Parathyroid adenoma (tissue), 2 donors: ENCODE results near the gene PDE4D.
"Not testable (repeated sequence)": the region's sequence is repeated elsewhere in the genome, so short reads cannot be mapped to it uniquely, and the experiment has no call there.

Source experiments
- H2AFZ ChIP-seq: fragments of 300-600 bp; sonication (generic); one replicate; pipeline ENCODE4 v1.7.0; 2017; ENCODE audit warnings: antibody characterized with exemption, mild to moderate bottlenecking
- H3K27ac ChIP-seq: fragments of 300-600 bp; sonication (generic); one replicate; pipeline ENCODE4 v1.7.0; 2017
- H3K27me3 ChIP-seq: fragments of 300-600 bp; sonication (generic); one replicate; pipeline ENCODE4 v1.7.0; 2017; ENCODE audit warnings: low read length; ENCODE audit not compliant: control insufficient read depth, insufficient read depth
- H3K36me3 ChIP-seq: fragments of 300-600 bp; sonication (generic); one replicate; pipeline ENCODE4 v1.7.0; 2017; ENCODE audit warnings: low read length; ENCODE audit not compliant: control insufficient read depth, insufficient read depth
- H3K4me1 ChIP-seq: fragments of 300-600 bp; sonication (generic); one replicate; pipeline ENCODE4 v1.7.0; 2017; ENCODE audit warnings: control low read depth
- H3K4me2 ChIP-seq: fragments of 300-600 bp; sonication (generic); one replicate; pipeline ENCODE4 v1.7.0; 2017; ENCODE audit warnings: low read length
- H3K4me3 ChIP-seq: fragments of 300-600 bp; sonication (generic); one replicate; pipeline ENCODE4 v1.7.0; 2017; ENCODE audit warnings: low read depth, low read length
- H3K79me2 ChIP-seq: fragments of 300-600 bp; sonication (generic); one replicate; pipeline ENCODE4 v1.7.0; 2017; ENCODE audit warnings: control low read depth
- H3K9ac ChIP-seq: fragments of 300-600 bp; sonication (generic); one replicate; pipeline ENCODE4 v1.7.0; 2017; ENCODE audit warnings: mild to moderate bottlenecking
- H3K9me3 ChIP-seq: fragments of 300-600 bp; sonication (generic); one replicate; pipeline ENCODE4 v1.7.0; 2017; ENCODE audit warnings: low read length; ENCODE audit not compliant: control insufficient read depth
- TF ChIP-seq, protein P1 (sequence below): fragments of 300-600 bp; sonication (generic); IDR thresholded peaks from one replicate; pipeline ENCODE4 v1.7.0; 2017; ENCODE audit warnings: antibody characterized with exemption, mild to moderate bottlenecking
- donor health status: primary hyperparathyroidism.

Gene PDE4D

DNA sequence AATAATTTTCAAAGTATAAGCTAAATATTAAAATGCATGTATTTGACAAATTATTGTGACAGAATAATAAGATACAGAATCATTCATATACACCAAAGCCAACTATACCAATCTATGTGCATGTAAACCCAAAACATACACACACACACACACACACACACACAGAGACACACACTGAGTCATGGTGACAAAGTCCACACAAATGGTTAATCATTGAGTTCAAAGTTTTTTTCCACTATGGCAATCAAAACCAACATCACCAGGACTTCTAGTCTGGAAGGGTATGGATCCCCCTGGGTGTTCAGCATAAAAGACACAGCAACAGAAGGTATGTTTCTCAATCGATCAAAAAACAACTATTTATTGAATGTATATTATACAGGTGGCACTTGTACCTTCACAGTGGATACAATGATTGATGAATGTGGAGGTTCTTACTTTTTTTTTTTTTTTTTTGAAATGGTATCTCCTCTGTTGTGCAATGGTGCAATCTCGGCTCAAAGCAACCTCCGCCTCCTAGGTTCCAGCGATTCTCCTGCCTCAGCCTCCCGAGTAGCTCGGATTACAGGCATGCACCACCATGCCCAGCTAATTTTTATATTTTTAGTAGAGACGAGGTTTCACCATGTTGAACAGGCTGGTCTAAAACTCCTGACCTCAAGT lies 137.0 kb downstream of the PDE4D start:
- Histone ChIP-seq H3K4me2 (no peak overlapping the region), H3K27ac (no peak overlapping the region), H3K9ac (no peak overlapping the region), H3K27me3 (no peaks in the 10 kb centered on the region), H3K9me3 (no peaks in the 10 kb centered on the region), H3K36me3 (no peaks in the 10 kb centered on the region), H3K4me3 (no peak overlapping the region), H2AFZ (no peak overlapping the region), H3K4me1 (no peaks in the 10 kb centered on the region), H3K79me2 (no peaks in the 10 kb centered on the region)
- TF ChIP-seq, protein P1, sequence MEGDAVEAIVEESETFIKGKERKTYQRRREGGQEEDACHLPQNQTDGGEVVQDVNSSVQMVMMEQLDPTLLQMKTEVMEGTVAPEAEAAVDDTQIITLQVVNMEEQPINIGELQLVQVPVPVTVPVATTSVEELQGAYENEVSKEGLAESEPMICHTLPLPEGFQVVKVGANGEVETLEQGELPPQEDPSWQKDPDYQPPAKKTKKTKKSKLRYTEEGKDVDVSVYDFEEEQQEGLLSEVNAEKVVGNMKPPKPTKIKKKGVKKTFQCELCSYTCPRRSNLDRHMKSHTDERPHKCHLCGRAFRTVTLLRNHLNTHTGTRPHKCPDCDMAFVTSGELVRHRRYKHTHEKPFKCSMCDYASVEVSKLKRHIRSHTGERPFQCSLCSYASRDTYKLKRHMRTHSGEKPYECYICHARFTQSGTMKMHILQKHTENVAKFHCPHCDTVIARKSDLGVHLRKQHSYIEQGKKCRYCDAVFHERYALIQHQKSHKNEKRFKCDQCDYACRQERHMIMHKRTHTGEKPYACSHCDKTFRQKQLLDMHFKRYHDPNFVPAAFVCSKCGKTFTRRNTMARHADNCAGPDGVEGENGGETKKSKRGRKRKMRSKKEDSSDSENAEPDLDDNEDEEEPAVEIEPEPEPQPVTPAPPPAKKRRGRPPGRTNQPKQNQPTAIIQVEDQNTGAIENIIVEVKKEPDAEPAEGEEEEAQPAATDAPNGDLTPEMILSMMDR = no peak

DNA sequence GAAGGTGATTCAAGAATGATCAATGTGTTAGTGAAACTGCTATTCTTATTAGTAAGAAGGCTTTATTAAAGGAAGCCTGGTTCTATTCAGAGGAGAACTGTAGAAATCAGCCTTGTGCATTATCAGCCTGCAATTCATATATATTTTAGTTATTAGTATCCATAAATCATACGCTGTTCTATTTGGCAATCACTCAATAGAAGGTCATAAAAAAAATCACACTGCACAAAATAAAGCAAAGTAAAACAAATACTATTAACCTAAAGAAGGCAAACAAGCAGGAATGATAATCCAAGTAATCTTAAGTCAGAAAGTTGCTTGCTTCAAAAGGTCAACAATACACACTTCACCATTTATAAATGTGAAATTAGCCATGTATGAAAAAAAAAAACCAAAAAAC lies 138.1 kb downstream of the PDE4D start:
- H2AFZ ChIP-seq = no peak overlapping the region
- TF ChIP-seq, protein P1 = no peak
- no peaks in the 10 kb centered on the region for H3K36me3 ChIP-seq
- H3K79me2 ChIP-seq = no peaks in the 10 kb centered on the region
- no peaks in the 10 kb centered on the region for H3K9me3 ChIP-seq
- H3K27ac ChIP-seq = no peak overlapping the region
- no peaks in the 10 kb centered on the region for H3K27me3 ChIP-seq
- no peak overlapping the region for H3K4me3 ChIP-seq
- H3K4me2 ChIP-seq = no peak overlapping the region
- no peak overlapping the region for H3K9ac ChIP-seq
- no peaks in the 10 kb centered on the region for H3K4me1 ChIP-seq

DNA sequence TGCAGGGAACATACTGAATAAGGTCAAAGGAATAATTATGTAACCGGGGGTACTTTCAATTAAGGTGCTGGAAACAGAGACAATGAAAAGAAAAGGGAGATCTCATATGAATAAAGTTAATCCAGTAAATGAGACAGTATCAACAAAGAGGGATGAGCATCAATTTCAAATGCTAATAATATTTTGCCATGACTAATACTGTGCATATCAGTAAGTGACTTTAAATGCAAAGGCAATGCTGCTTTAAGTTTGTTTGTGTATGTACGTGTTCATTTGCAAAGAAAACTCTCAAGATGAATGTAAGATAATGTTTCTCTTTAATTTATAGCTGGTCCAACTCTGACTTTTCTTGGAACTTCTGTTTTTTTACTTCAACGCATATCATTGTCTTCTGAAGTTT lies 139.9 kb downstream of the PDE4D start:
- H3K27me3 ChIP-seq = no peaks in the 10 kb centered on the region
- H3K79me2 ChIP-seq = no peaks in the 10 kb centered on the region
- H3K27ac ChIP-seq = no peak overlapping the region
- no peak overlapping the region for H3K9ac ChIP-seq
- no peak overlapping the region for H3K4me3 ChIP-seq
- H3K4me1 ChIP-seq = no peaks in the 10 kb centered on the region
- H3K36me3 ChIP-seq = no peaks in the 10 kb centered on the region
- TF ChIP-seq, protein P1 = no peak
- no peak overlapping the region for H3K4me2 ChIP-seq
- no peak overlapping the region for H2AFZ ChIP-seq
- no peaks in the 10 kb centered on the region for H3K9me3 ChIP-seq

DNA sequence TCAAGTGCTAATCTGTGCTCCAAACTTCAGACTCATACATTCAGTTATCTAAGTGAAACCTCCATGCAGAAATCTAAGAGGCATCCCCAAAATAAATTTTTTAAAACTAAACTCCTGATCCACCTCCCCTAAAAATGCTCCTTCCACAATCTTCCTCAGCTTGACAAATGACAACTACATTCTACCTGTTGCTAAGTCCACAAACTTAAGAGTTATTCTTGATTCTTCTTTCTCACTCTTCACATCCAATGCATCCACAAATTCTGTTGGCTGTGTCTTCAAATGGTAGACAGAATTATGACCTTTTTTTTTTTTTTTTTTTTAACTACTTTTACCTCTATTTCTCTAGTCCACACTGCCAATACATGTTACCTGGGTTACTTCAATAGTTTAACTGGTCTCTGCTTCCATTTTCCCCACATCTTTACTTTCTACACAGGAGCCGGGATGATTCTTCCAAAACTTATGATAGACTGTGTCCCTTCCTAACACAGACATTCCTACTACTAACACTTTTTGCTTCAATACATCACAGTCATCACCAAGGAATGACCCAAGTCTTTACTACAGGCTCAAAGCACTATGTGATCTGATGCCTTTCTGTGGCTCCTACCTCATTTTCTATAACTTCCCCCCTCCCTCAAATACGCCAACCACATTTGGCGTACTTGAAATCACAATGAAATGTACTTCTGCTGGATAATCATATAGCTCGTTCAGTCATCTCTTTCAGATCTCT lies 143.6 kb downstream of the PDE4D start:
- Histone ChIP-seq H3K27me3 (no peaks in the 10 kb centered on the region), H3K27ac (no peak overlapping the region), H3K9ac (no peak overlapping the region), H3K4me3 (no peak overlapping the region), H2AFZ (no peak overlapping the region), H3K79me2 (no peaks in the 10 kb centered on the region), H3K36me3 (no peaks in the 10 kb centered on the region), H3K4me1 (no peaks in the 10 kb centered on the region), H3K9me3 (no peaks in the 10 kb centered on the region), H3K4me2 (no peak overlapping the region)
- TF ChIP-seq, protein P1 = no peak

DNA sequence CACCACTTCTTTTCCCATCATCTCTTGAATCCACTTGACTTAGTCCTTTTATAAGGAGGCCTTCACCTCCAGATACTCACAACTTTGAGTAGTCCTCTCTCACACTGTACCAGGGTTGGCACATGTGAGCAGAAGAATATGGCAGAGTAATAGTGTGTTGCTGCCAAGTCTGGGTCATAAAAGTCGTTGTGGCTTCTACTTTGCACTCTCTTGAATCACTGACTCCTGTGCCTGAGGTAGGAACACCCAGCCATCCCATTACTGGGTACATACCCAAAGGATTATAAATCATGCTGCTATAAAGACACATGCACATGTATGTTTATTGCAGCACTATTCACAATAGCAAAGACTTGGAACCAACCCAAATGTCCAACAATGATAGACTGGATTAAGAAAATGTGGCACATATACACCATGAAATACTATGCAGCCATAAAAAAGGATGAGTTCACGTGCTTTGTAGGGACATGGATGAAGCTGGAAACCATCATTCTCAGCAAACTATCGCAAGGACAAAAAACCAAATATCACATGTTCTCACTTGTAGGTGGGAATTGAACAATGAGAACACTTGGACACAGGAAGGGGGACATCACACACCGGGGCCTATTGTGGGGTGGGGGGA lies 145.4 kb downstream of the PDE4D start:
- H3K36me3 ChIP-seq, H3K27me3 ChIP-seq, H3K9me3 ChIP-seq, H3K4me1 ChIP-seq, H3K27ac ChIP-seq, H3K4me3 ChIP-seq, H3K9ac ChIP-seq, H2AFZ ChIP-seq, H3K4me2 ChIP-seq, H3K79me2 ChIP-seq: not testable (repeated sequence)
